IMR-90 (cell line): ENCODE data around the gene TACC3. TPM values are rescaled to one million over a fixed set of nuclear protein-coding genes. Genes with fewer than 3 reads are reported as not detected.

Experiments
- ATAC-seq: fragments of 200-7000 bp; cut with Tn5 transposase; 2 replicates; pipeline ENCODE4 v1.9.1; 2020; ENCODE audit warnings: low read depth, mild to moderate bottlenecking, moderate library complexity
- BruUV-seq: library from RNA; stranded (reverse); fragments of 400-500 nt; replicated peaks from 2 replicates; lab custom pipeline; 2021; lab: Mats Ljungman, UMichigan
- CTCF ChIA-PET: fragments of 300-600 bp; formaldehyde crosslinking; extraction: SDS; loops from one replicate; lab custom pipeline; 2021; ENCODE audit warnings: antibody characterized with exemption; lab: Yijun Ruan, JAX
- POLR2A ChIA-PET: fragments of 300-600 bp; sonication (Branson Sonifier 250); formaldehyde crosslinking; loops from one replicate; lab custom pipeline; 2022; ENCODE audit warnings: antibody characterized with exemption; ENCODE audit not compliant: unreplicated experiment; lab: Charles Lee
- DNase-seq: peaks from one replicate; pipeline ENCODE4 v3.0.0; 2013
- H2AFZ ChIP-seq: replicated peaks from 2 replicates; pipeline ENCODE3; 2013; ENCODE audit warnings: low read length, mild to moderate bottlenecking; ENCODE audit not compliant: poor library complexity
- H2AK5ac ChIP-seq: 2 replicates; pipeline ENCODE4 v1.6.1; 2013; ENCODE audit warnings: low read depth, low read length, inconsistent platforms
- H2AK9ac ChIP-seq: replicated peaks from 2 replicates; pipeline ENCODE3; 2013; ENCODE audit warnings: mild to moderate bottlenecking, low read depth, low read length, moderate library complexity; ENCODE audit not compliant: poor library complexity
- H2BK120ac ChIP-seq: 2 replicates; pipeline ENCODE4 v1.6.1; 2013; ENCODE audit warnings: low read depth, low read length, inconsistent platforms
- H2BK15ac ChIP-seq: 3 replicates; pipeline ENCODE4 v1.6.1; 2013; ENCODE audit warnings: low read depth, low read length, inconsistent platforms
- H2BK20ac ChIP-seq: 2 replicates; pipeline ENCODE4 v1.6.1; 2013; ENCODE audit warnings: low read depth, mild to moderate bottlenecking, inconsistent platforms, low read length, moderate library complexity
- H2BK5ac ChIP-seq: 2 replicates; pipeline ENCODE4 v1.6.1; 2013; ENCODE audit warnings: mild to moderate bottlenecking, low read depth, low read length, inconsistent platforms; ENCODE audit not compliant: poor library complexity, severe bottlenecking
- H3K14ac ChIP-seq: replicated peaks from 2 replicates; pipeline ENCODE4 v1.6.1; 2013; ENCODE audit warnings: low read depth, low read length, inconsistent platforms
- H3K18ac ChIP-seq: 2 replicates; pipeline ENCODE4 v1.6.1; 2013; ENCODE audit warnings: low read depth, low read length, control low read depth
- H3K23ac ChIP-seq: 2 replicates; pipeline ENCODE4 v1.6.1; 2013; ENCODE audit warnings: low read depth, low read length, inconsistent platforms
- H3K27ac ChIP-seq: 2 replicates; pipeline ENCODE4 v1.5.1; 2013; ENCODE audit warnings: mild to moderate bottlenecking, control low read depth, low read length; ENCODE audit not compliant: insufficient read depth
- H3K27me3 ChIP-seq: 2 replicates; pipeline ENCODE4 v1.6.1; 2013; ENCODE audit warnings: low read length; ENCODE audit not compliant: control insufficient read depth, insufficient read depth
- H3K36me3 ChIP-seq: 2 replicates; pipeline ENCODE4 v1.6.1; 2013; ENCODE audit warnings: low read length, mixed read lengths; ENCODE audit not compliant: control insufficient read depth, insufficient read depth
- H3K4ac ChIP-seq: 2 replicates; pipeline ENCODE4 v1.6.1; 2013; ENCODE audit warnings: low read depth, low read length, inconsistent platforms
- H3K4me1 ChIP-seq: 2 replicates; pipeline ENCODE4 v1.6.1; 2013; ENCODE audit warnings: low read length, mixed read lengths; ENCODE audit not compliant: control insufficient read depth, insufficient read depth
- H3K4me2 ChIP-seq: 2 replicates; pipeline ENCODE4 v1.6.1; 2013; ENCODE audit warnings: low read depth, mild to moderate bottlenecking, control low read depth, low read length, moderate library complexity
- H3K4me3 ChIP-seq: 2 replicates; pipeline ENCODE4 v1.5.1; 2013; ENCODE audit warnings: low read depth, mild to moderate bottlenecking, control low read depth, low read length, moderate library complexity; ENCODE audit not compliant: insufficient read depth
- H3K56ac ChIP-seq: 2 replicates; pipeline ENCODE4 v1.6.1; 2013; ENCODE audit warnings: low read length, inconsistent platforms; ENCODE audit not compliant: insufficient read depth; ENCODE audit errors: extremely low read depth
- H3K79me1 ChIP-seq, 2 experiments: 2 replicates each; pipeline ENCODE4 v1.6.1; 2013; ENCODE audit warnings: low read length in 2 of 2, inconsistent platforms in 1 of 2, low read depth in 1 of 2
- H3K9ac ChIP-seq: 2 replicates; pipeline ENCODE4 v1.6.1; 2013; ENCODE audit warnings: low read depth, low read length, control low read depth
- H3K9me1 ChIP-seq: 2 replicates; pipeline ENCODE4 v1.6.1; 2013; ENCODE audit warnings: low read length, inconsistent platforms; ENCODE audit not compliant: insufficient read depth
- H3K9me3 ChIP-seq: 2 replicates; pipeline ENCODE4 v1.6.1; 2013; ENCODE audit warnings: low read length; ENCODE audit not compliant: control insufficient read depth, insufficient read depth
- H4K20me1 ChIP-seq: 2 replicates; pipeline ENCODE4 v1.6.1; 2013; ENCODE audit warnings: low read length, inconsistent platforms; ENCODE audit not compliant: insufficient read depth
- H4K5ac ChIP-seq: 2 replicates; pipeline ENCODE4 v1.6.1; 2013; ENCODE audit warnings: mild to moderate bottlenecking, low read depth, low read length, control low read depth
- H4K8ac ChIP-seq, 2 experiments: 2 replicates each; pipeline ENCODE4 v1.6.1; 2013; ENCODE audit warnings: low read depth in 2 of 2, low read length in 2 of 2, control low read depth in 1 of 2, inconsistent platforms in 1 of 2
- H4K91ac ChIP-seq: 2 replicates; pipeline ENCODE4 v1.6.1; 2013; ENCODE audit warnings: low read depth, low read length, inconsistent platforms; ENCODE audit not compliant: insufficient read depth
- CHD1 ChIP-seq: IDR thresholded peaks from 2 replicates; pipeline ENCODE4 v1.6.1; 2012; ENCODE audit warnings: low read depth, low read length, improper control_type of control experiment
- MAZ ChIP-seq: IDR thresholded peaks from 2 replicates; pipeline ENCODE4 v1.6.1; 2012; ENCODE audit warnings: low read depth, mild to moderate bottlenecking, low read length, improper control_type of control experiment, moderate library complexity, borderline replicate concordance
- RAD21 ChIP-seq: IDR thresholded peaks from 2 replicates; pipeline ENCODE4 v1.6.1; 2012; ENCODE audit warnings: low read length, improper control_type of control experiment
- RCOR1 ChIP-seq: IDR thresholded peaks from 2 replicates; pipeline ENCODE4 v1.6.1; 2012; ENCODE audit warnings: mild to moderate bottlenecking, low read length, improper control_type of control experiment; ENCODE audit not compliant: insufficient replicate concordance
- RFX5 ChIP-seq: IDR thresholded peaks from 2 replicates; pipeline ENCODE4 v1.8.0; 2012; ENCODE audit warnings: low read depth, mild to moderate bottlenecking, low read length, moderate library complexity
- SMC3 ChIP-seq: fragments of 150-350 bp; IDR thresholded peaks from 2 replicates; pipeline ENCODE4 v1.6.1; 2016; ENCODE audit warnings: low read depth, mild to moderate bottlenecking, antibody characterized with exemption, low read length, moderate library complexity
- USF2 ChIP-seq: fragments of 150-350 bp; IDR thresholded peaks from 2 replicates; pipeline ENCODE4 v1.6.1; 2017; ENCODE audit warnings: mild to moderate bottlenecking, antibody characterized with exemption, low read length, low read depth
- WGBS, 2 experiments: methylation state at CpG; one replicate each; pipeline versions ENCODE4 v1.1.5 to v1.1.7; 2013; ENCODE audit warnings: missing lambda C conversion rate in 2 of 2; ENCODE audit not compliant: insufficient read length in 1 of 2; ENCODE audit errors: extremely low coverage in 2 of 2; 5-methylcytosine and 5-hydroxymethylcytosine counted together
- dilution Hi-C: fragments of 300-500 bp; cut with HindIII; formaldehyde crosslinking; loops from one replicate; pipeline ENCODE4 v1.14.3; 2018; ENCODE audit warnings: low sequenced_read_pairs; ENCODE audit not compliant: unreplicated experiment
- in situ Hi-C: fragments of 300-500 bp; cut with MboI; formaldehyde crosslinking; loops from 3 replicates; pipeline ENCODE4 v1.14.3; 2019; ENCODE audit warnings: low sequenced_read_pairs, inconsistent platforms, mixed read lengths
- intact Hi-C: fragments of 100-400 bp; cut with micrococcal nuclease; formaldehyde crosslinking; loops from 2 replicates; pipeline ENCODE4 v1.10.0; 2022
- polyA plus RNA-seq, 3 experiments: library from polyadenylated mRNA; depleted of rRNA; stranded (reverse); fragments of >200 nt; gene quantifications; 2 replicates each; pipeline ENCODE4 v1.2.3, GENCODE V29; 2012; ENCODE audit warnings: low replicate concordance in 1 of 3
- total RNA-seq: library from RNA; depleted of rRNA; stranded (reverse); fragments of >200 nt; gene quantifications from 2 replicates; pipeline ENCODE4 v1.2.3, GENCODE V29; 2012
- TF ChIP-seq, protein P1 (sequence below): conservative IDR thresholded peaks from 2 replicates; pipeline ENCODE4 v1.5.1; 2012; ENCODE audit warnings: mild to moderate bottlenecking, low read depth, low read length, improper control_type of control experiment
- TF ChIP-seq, protein P2 (sequence below): fragments of 150-350 bp; IDR thresholded peaks from 2 replicates; pipeline ENCODE4 v1.6.1; 2016; ENCODE audit warnings: low read depth, mild to moderate bottlenecking, low read length, moderate library complexity, borderline replicate concordance

TACC3 gene
- total and polyA plus RNA-seq, 2 of the 4 experiments (the other 2 are of a cell fraction): 15.1 to 49.7 TPM

DNA sequence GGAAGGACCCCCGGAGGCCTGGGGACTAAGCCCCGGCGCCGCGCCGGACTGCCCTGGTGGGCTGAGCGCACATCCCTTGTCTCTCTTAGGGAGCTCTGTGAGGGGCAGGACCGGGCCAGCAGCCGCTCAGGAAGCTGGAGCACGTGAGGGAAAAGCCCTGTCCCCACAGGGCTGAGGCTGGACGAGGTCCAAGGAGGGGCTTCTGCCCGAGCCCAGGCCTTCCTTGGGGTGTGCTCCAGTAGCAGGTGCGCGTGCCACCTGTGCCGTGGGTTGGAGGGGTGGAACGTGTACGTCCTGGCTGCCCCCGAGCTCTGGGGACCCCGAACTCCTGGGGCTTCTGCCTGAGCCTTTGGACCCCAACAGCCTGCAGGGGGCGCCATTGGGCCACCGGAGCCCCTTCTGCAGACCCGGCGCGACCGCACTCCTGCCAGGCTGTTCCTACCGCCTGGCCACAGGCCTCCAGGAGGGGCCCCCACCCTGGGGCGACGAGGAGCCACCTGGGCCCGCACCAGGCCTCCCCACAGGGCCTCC is 27.2 kb downstream of the TACC3 start:
- H3K9ac ChIP-seq: no peak overlapping the region
- in situ Hi-C loops (no loop called here), intact Hi-C loops (loop anchor here (1.0 kb wide), 3 partner anchors 62 to 162 kb away; no protein-coding TSS in a partner anchor), dilution Hi-C loops (no loop called here)
- DNase-seq (peak; percentile 41), ATAC-seq (peak; percentile 81)
- no peak overlapping the region for H3K4me3 ChIP-seq
- H3K79me1 ChIP-seq: no peaks in the 10 kb centered on the region
- H2BK5ac ChIP-seq: no peak overlapping the region
- no peak overlapping the region for H3K4ac ChIP-seq
- POLR2A ChIA-PET: no interaction called here
- H4K5ac ChIP-seq: no peak overlapping the region
- H3K9me1 ChIP-seq: no peaks in the 10 kb centered on the region
- no peak overlapping the region for H2AK9ac ChIP-seq
- no peak overlapping the region for H2BK120ac ChIP-seq
- peak overlapping the region; percentile 70; the same call in 1 of the 2 replicates for H3K4me2 ChIP-seq
- H2BK15ac ChIP-seq: no peak overlapping the region
- no peaks in the 10 kb centered on the region for H3K4me1 ChIP-seq
- no peaks in the 10 kb centered on the region; the same call in 1 of the 2 replicates for H3K27me3 ChIP-seq
- H3K23ac ChIP-seq: no peak overlapping the region
- H4K20me1 ChIP-seq: peaks cover 4% of the 10 kb centered on the region; the same call in 1 of the 2 replicates
- H3K36me3 ChIP-seq: peaks cover 8% of the 10 kb centered on the region
- no TSS peak for BruUV-seq
- H3K9me3 ChIP-seq: no peaks in the 10 kb centered on the region
- no peak overlapping the region for H4K91ac ChIP-seq
- no peak overlapping the region for H4K8ac ChIP-seq
- no peak overlapping the region for H3K27ac ChIP-seq
- H3K56ac ChIP-seq: no peak overlapping the region
- WGBS, 2 experiments: 4% methylated on average over 11 of the region's 29 CpGs; no CpG with 5 or more reads in 1 of the 2 experiments
- no peak overlapping the region for H2BK20ac ChIP-seq
- H3K18ac ChIP-seq: no peak overlapping the region
- TF ChIP-seq RAD21 (peak; percentile 80), RCOR1 (no peak), RFX5 (no peak), MAZ (peak; percentile 41; the same call in 1 of the 2 replicates), SMC3 (peak; percentile 83), CHD1 (no peak), USF2 (no peak)
- TF ChIP-seq, protein P1, sequence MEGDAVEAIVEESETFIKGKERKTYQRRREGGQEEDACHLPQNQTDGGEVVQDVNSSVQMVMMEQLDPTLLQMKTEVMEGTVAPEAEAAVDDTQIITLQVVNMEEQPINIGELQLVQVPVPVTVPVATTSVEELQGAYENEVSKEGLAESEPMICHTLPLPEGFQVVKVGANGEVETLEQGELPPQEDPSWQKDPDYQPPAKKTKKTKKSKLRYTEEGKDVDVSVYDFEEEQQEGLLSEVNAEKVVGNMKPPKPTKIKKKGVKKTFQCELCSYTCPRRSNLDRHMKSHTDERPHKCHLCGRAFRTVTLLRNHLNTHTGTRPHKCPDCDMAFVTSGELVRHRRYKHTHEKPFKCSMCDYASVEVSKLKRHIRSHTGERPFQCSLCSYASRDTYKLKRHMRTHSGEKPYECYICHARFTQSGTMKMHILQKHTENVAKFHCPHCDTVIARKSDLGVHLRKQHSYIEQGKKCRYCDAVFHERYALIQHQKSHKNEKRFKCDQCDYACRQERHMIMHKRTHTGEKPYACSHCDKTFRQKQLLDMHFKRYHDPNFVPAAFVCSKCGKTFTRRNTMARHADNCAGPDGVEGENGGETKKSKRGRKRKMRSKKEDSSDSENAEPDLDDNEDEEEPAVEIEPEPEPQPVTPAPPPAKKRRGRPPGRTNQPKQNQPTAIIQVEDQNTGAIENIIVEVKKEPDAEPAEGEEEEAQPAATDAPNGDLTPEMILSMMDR: peak; percentile 77
- TF ChIP-seq, protein P2, sequence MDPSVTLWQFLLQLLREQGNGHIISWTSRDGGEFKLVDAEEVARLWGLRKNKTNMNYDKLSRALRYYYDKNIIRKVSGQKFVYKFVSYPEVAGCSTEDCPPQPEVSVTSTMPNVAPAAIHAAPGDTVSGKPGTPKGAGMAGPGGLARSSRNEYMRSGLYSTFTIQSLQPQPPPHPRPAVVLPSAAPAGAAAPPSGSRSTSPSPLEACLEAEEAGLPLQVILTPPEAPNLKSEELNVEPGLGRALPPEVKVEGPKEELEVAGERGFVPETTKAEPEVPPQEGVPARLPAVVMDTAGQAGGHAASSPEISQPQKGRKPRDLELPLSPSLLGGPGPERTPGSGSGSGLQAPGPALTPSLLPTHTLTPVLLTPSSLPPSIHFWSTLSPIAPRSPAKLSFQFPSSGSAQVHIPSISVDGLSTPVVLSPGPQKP: no peak
- H2AFZ ChIP-seq: peak overlapping the region; percentile 24
- no peak overlapping the region for H3K14ac ChIP-seq
- no peak overlapping the region; the same call in 1 of the 2 replicates for H2AK5ac ChIP-seq
- CTCF ChIA-PET: interaction anchor here (0.6 to 1.4 kb wide), 3 partner anchors 60 to 159 kb away, joined by 3 to 8 read pairs (median 3); no protein-coding TSS in a partner anchor
